GM12891 (cell line): ENCODE results near the gene LDLRAD3.

Experiments
- PAX5 ChIP-seq: IDR thresholded peaks from 2 replicates; pipeline ENCODE4 v1.6.1; 2011; ENCODE audit warnings: low read length, moderate library complexity, mild to moderate bottlenecking; ENCODE audit not compliant: insufficient read depth, severe bottlenecking
- POLR2A ChIP-seq: IDR thresholded peaks from 2 replicates; pipeline ENCODE4 v1.6.1; 2011; ENCODE audit warnings: low read depth, low read length, control low read depth
- POLR2AphosphoS5 ChIP-seq: IDR thresholded peaks from 2 replicates; pipeline ENCODE4 v1.6.1; 2011; ENCODE audit warnings: low read depth, low read length, control low read depth
- POU2F2 ChIP-seq: IDR thresholded peaks from 2 replicates; pipeline ENCODE4 v1.6.1; 2011; ENCODE audit warnings: low read depth, mild to moderate bottlenecking, control low read depth, low read length, moderate library complexity
- SPI1 ChIP-seq: IDR thresholded peaks from 2 replicates; pipeline ENCODE4 v1.6.1; 2011; ENCODE audit warnings: low read depth, low read length, control low read depth
- TAF1 ChIP-seq: IDR thresholded peaks from 2 replicates; pipeline ENCODE4 v1.6.1; 2011; ENCODE audit warnings: low read depth, low read length, control low read depth

- TF ChIP-seq TAF1 (no peak), POLR2AphosphoS5 (no peak), POLR2A (no peak), PAX5 (no peak), SPI1 (no peak), POU2F2 (no peak)
These were observed 296.3 kb downstream of the LDLRAD3 start for GRCh38 chr11:36240173-36240572.
